GM03348 (cell line): Measurements from ENCODE around the gene HSD17B13.
"Not testable (repeated sequence)": the region's sequence is repeated elsewhere in the genome, so short reads cannot be mapped to it uniquely, and the experiment has no call there.

Source experiments
- DNase-seq: peaks from one replicate; pipeline ENCODE4 v3.0.0; 2012; ENCODE audit warnings: low spot score

The HSD17B13 gene, protein sequence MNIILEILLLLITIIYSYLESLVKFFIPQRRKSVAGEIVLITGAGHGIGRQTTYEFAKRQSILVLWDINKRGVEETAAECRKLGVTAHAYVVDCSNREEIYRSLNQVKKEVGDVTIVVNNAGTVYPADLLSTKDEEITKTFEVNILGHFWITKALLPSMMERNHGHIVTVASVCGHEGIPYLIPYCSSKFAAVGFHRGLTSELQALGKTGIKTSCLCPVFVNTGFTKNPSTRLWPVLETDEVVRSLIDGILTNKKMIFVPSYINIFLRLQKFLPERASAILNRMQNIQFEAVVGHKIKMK

DNA sequence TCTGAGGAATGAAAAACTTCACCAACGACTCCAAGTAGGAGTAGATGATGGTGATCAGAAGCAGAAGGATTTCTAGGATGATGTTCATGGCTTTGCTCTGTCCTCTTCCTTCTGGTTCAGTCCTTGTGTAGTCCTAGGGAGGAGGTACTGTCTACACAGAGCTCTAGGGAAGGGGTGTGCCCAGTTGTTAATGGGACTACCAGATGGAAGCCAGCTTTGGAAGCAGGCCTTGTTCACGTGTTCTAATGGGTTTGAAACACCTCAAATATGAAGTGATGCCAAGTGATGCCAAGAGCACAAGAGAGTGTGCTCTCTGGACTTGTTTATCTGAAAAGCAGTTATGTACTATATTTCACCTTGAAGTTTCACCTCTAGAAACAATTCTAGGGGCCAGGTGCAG lies at the start of gene HSD17B13:
HSD17B13 (minus strand) TSS at position 129 of the 400 bp plus-strand sequence; CDS start at position 88, 41 bp downstream.
- no peak for DNase-seq

DNA sequence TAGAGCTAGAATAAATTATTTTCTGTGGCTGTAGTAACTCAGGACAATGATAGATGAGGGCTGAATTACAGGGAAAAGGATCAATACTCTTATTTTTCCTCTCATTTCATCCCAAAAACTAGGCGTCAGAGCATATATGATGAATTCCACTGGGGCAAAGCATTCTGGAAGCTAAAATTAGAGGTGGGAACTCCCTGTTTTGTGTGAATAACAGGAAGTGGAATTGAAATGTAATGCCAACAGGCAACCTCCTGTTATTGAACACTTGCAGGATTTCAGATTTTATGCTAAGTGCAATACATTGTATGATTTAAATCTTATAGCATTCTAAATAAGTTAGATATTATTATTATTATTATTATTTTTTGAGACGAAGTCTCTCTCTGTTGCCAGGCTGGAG lies 47.4 kb upstream of the HSD17B13 start:
- no peak for DNase-seq

DNA sequence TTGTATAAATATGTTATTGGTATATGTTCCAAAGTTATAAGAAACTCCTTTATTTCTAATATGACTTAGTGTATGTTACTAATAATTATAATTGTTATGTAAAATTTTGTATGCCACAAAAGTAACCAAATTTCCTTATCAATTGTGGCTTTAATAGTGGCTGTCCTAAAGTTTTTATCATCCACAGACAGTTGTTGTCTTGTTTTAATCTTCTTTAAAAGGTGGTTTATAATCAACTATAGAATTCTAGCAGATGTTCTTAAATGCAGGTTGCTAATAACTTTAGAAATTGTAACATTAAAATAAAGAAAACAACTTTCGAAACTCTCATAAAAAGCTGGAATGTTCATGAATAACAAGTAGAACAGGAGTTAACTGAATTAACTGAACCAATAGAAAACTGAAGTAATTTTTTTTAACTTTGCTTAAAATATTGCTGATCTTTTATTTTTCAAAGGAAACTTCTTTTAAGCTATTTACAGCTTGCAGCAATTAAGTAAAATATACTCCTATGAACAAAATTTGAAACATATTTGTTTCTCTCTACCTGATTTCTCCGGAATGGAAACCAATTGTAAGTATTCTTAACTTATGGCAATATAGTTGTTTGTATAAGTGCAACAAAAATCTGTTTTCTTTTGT lies 44.0 kb upstream of the HSD17B13 start:
- DNase-seq = no peak

DNA sequence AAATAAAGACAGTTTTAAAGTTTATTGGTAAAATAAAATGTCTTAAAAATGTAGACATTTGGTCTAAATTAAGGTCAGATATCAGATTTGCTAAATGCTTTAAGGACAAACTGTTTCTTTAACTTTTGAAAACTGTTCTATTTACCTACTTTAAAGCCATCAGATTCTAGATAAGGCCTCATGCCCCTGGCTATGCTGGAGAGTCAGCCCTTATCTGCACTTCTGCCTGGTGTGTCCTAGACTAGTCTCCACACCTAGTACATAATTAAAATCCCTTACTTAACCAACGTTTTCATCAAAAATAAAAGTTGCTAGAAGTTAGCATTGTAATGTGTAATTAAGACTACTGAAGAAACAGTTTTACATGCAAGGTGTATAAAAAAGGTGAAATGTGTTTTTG lies 42.7 kb upstream of the HSD17B13 start:
- DNase-seq = no peak

DNA sequence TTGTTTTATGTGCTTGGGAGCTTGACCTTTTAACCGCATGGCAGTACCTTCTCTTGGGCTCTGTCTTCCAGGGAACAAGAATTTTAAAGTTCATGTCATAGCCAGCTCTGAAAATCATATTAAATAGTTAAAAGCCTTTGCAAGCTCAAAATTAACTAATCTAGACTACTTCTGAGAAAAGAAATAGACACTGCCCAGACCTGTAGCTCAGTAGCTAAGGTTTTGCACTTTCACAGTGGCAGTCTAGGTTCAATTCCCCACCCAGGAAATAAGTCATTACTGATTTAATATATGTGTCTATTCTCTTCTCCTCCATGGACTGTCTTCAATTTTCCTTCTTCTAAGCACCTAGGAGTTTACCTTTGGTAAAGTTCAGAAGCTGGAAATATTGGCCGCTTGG lies 40.9 kb upstream of the HSD17B13 start:
- no peak for DNase-seq

DNA sequence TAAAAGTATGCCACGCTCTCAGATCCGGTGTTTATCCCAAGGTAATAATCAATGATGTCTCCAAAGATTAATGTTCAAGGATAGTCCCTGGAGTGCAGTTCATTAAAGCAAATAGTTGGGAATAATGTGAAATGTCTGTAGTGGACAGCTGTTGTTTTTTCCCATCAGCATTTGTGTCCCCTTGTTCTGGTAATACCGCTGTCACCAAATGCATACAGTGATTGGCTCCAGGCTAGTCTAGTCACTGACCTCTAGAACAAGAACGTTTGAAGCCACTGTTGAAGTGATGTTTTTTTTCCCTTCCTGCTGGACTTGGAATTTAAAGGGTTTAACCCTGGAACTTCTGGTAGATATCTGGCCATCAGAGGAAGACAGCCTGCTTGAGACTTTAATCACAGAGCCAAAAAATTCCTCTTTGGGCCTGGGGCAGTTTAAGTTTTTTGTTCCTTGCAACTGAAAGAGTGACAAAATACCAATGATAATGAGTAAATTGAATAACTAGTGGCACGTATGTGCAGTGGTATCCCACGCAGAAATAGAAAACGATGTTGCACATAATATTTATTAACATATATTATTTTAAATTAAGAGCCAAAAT lies 37.8 kb upstream of the HSD17B13 start:
- no peak for DNase-seq

DNA sequence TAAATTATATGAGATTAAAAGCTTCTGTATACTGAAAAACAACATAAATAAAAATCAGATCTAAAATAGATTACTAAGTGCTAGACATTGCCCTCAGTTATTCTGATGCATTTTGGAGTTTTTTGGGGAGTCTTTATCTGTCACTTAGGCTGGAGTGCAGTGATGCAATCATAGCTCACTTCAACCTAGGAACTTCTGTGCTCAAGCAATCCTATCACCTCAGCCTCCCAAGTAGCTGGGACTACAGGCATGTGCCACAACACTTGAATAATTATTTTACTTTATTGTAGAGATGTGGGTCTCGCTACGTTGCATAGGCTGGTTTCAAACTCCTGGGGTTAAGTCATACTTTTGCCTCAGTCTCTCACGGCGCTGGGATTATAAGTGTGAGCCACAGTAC lies 36.6 kb upstream of the HSD17B13 start:
- no peak for DNase-seq

DNA sequence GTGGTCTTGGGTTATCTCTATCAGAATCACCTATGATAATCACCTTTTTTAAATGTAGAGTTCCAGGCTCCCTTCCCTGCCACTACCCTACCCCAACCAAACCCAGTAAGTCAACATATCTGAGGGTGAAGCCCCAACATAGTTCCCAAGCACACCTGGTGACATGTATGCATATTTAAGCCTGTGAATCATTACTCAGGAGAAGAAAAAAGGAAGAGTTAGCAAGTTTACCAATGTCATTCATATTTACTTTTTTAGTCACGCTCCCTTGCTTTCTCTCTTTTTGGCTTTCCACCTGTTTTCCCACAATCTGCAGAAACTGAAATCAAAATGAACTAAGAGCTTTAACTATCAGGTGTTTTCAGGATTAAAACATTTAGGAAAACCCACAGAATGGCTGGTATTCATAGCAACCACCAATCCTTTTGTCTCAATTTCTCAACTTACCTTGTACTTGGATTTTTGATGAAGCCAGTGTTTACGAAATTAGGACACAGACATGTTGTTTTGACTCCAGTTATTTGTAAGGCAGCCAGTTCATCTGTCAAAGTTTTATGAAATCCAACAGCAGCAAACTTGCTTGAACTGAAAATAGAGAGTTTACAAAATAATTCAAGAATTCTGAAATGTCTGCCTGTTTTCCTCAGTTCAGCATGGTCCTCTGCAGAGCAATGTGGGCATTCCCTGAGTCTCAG lies 34.3 kb upstream of the HSD17B13 start:
- no peak for DNase-seq

DNA sequence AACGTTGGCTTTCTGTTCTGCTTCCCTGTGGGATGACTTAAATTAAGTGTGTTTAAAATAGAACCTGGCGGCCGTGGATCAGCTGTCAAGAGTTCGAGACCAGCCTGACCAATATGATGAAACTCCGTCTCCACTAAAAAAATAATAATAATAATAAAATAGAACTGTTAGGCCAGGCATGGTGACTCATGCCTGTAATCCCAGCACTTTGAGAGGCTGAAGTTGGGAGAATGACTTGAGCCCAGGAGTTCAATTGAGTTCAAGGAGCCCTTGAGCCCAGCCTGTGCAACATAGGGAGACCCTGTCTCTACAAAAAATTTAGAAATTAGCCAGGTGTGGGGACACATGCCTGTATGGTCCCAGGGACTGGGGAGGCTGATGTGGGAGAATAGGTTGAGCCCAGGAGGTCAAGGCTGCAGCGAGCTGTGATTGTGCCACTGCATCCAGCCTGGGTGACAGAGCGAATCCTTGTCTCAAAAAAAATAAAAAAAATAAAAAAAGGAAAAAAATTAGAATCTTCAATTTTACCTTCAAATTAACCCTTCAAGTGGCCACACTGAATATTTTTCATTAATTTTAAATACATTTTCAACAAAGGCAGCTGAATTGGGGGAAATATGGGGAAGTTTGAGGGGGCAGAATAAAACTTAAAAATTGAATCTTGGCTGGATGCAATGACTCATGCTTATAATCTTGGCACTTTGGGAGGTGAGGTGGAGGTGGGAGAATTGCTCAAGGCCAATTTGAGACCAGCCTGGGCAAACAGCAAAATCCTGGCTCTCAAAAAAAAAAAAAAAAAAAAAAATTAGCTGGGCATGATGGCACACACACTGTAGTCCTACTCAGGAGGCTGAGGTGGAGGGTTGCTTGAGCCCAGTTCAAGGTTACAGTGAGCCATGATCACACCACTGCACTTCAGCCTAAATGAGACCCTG lies 31.8 kb upstream of the HSD17B13 start:
- DNase-seq = peak; percentile 13

DNA sequence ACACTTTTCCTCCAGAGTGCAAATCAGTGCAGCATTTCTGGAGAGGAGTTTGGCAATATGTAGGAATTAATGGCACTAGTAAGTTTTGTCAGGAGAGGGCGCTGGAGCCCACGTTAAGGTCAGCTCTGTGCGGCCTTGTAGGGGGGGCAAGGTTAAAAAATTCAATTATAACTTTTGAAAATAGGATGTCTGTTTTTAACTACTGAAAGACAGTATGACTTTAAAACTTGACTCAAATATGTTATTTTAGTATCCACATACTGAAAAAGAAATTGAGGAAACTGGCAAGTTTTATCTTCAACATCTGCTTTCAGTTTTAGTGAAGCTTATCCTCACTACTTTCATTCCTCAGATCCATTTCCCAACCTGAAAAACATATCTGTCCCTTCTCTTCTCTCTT lies 30.9 kb upstream of the HSD17B13 start:
- peak; percentile 76 for DNase-seq

DNA sequence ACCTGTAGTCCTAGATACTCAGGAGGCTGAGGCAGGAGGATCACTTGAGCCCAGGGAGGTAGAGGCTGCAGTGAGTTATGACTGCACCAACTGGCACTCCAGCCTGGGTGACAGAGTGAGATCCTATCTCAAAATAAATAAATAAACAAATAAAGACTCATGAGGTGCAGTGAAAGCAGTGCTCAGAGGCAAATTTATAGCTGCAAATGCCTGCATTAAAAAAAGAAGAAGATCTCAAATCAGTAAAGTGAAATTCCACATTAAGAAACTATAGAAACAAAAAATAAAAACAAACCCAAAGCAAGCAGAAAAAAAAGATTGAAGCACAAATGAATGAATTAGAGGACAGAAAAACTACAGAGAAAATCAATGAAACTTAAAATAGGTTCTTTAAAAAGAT lies 22.5 kb upstream of the HSD17B13 start:
- no peak for DNase-seq

DNA sequence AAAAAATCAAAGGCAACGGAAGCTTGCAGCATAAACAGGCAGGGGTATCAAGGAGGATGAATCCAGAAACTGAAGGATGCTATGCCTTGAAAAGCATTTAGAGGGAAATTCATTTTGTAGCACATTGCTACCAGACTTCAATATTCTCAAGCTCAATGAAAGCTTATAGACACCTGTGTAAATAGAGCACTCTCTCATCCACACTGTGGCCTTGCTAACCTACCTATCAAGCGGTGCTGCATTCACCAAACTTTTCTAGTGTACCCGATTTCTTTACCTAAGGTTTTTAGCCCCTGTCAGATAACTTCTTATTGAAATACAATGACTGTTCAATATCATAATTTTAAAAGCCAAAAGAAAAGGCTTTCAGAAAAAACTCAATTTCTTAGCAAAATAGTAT lies 20.2 kb upstream of the HSD17B13 start:
- DNase-seq = no peak

DNA sequence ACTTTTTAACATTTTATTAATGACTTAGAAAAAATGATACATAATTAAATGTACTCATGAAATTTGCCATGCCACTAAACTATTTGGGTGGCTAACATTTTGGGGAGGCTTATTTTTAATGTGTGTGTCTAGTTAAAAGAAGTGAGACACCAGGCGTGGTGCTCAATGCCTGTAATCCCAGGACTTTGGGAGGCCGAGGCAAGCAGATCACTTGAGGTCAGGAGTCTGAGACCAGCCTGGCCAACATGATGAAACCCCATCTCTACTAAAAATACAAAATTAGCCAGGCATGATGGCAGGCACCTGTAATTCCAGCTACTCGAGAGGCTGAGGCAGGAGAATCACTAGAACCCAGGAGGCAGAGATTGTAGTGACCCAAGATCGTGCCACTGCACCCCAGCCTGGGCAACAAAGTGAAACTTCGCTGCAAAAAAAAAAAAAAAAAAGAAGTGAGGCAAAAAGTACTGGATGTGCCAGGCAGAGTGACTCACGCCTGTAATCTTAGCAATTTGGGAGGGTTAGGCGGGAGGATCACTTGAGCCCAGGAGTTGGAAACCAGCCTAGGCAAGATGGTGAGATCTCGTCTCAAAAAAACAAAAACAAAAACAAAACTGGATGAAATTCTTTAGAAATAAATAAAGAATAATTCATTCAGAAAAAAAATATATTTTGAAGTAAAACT lies 19.4 kb upstream of the HSD17B13 start:
- DNase-seq = not testable (repeated sequence)

DNA sequence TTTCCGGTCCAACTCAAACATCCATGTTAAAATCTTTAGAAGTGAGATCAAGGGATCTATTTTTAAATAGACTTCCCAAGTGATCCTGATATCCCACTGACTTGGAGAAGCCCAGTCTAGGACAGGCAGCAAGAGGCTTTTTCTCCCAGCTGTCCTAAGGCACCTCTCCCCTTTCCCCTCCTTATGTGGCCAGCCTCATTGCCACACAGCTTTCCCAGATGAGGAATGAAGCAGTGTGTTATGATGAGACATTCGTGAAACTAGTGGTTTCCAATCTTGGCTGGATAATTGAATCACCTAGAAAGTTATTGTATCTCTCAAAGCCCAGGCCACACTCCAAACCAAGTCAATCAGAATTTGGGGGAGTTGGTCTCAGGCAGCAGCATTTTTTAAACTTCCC lies 16.8 kb upstream of the HSD17B13 start:
- DNase-seq = no peak

DNA sequence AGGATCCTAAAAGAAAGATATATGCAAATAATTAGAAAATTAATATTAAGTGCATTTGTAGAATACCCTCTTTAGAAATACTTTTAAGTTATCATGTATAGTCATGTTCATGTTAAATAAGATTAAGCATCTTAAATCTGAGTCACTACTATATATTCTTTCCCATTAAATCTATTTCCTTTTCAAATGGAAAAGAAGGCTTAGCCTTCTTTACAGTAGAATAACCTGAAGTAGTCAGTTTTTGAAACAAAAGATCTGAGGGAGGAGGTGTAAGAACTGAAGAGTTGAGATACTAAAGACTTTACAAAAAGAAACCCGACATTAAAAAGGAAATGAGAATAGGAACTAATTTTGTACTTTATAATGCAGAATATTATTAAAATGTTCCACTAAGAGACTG lies 14.7 kb upstream of the HSD17B13 start:
- no peak for DNase-seq

DNA sequence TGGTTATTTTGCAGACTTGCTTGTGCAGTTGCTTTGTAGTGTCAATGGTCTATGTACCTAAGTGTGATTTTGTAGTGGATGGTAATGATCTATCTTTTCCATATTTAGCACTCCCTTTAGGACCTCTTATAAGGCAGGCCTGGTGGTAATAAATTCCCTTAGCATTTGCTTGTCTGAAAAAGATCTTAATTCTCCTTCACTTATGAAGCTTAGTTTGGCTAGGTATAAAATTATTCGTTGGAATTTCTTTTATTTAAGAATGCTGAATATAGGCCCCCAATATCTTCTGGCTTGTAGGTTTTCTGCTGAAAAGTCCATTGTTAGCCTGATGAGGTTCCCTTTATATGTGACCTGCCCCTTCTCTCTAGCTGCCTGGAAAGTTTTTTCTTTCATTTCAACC lies 10.6 kb upstream of the HSD17B13 start:
- no peak for DNase-seq

DNA sequence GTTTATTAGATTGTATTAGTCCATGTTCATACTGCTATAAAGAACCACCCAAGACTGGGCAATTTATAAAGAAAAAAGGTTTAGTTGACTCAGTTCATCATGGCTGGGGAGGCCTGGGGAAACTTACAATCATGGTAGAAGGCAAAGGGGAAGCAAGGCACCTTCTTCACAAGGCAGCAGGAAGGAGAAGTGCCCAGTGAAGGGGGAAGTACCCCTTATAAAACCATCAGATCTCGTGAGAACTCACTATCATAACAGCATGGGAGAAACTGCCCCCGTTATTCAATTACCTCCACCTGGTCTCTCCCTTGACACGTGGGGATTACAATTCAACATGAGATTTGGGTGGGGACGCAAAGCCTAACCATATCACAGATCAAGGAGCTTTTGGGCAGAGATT lies 8.1 kb upstream of the HSD17B13 start:
- no peak for DNase-seq

DNA sequence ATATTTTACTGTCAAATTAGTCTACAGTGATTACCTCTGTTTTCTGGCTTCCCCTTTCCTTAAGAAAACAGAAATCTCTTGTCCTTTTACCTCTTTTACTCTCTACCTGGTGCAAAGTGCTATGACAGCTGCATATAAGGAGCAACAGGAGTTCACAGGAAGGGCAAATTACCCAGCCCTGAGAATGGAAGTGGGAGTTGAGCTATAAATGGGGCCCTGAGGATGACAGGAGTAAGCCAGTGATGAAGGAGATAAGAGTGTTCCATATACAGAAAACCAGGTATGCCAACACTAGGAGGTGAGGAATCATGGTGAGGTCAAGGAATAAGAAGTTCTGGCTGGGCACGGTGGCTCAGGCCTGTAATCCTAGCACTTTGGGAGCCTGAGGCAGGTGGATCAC lies 4.5 kb upstream of the HSD17B13 start:
- DNase-seq = no peak

DNA sequence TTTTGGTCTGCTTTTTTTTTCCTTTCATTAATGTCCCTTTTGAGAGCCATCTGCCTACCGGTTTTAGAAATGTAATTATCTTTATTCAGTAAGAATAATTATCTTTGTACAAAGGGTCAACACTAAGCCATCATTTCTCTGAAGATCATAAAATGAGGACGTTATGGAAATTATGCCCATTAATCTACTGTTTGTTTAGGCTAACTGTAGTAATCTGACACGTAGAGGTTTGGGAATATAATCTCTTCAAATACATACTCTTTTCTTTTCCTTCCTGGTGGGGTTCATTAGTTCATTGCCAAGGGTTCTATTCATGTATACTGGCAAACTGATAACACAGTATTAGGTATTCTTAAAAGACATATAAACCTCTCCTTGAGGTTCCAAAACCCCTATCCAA lies 3.8 kb upstream of the HSD17B13 start:
- no peak for DNase-seq

DNA sequence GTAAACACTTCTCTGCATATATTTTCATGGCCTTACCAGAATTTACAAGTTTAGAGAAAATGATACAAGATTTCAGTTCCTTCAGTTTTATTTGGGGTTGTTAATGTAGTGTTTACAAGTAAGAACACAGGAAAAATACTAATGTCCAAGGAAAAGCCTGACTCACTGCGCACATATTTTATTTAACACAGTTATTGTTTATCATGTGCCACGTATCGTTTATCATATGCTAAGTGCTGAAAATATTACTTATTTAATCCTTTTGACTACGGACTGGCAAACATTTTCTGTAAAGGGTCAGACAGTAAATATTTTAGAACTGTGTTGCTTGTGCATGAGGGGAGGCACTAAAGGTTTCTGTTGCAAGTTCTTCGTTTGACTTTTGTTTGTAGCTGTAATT lies 794 bp downstream of the HSD17B13 start:
- no peak for DNase-seq

DNA sequence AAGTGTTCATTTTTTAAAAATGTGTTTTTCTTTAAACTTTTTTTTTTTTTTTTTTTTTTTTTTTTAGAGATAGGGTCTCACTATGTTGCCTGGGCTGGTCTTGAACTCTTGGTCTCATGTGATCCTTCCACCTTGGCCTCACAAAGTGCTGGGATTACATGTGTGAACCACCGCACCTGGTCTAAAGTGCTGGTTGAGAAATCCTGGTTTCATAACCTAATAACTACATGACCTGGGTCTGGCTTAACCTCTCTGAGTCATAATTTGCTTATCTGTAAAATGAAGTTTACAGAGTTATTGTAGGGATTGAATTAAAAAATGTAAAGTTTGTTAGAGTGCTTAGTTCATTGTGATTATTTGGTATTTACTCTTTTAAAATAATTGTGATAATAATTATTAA lies 5.2 kb downstream of the HSD17B13 start:
- DNase-seq = no peak
